Measurements from ENCODE around the gene COL15A1. TPM values are rescaled to one million over a fixed set of nuclear protein-coding genes. Genes with fewer than 3 reads are reported as not detected.

Gene COL15A1
- total RNA-seq, 4 donors from 2014 or later: 25.8 to 55.3 (median 36.0) TPM

DNA sequence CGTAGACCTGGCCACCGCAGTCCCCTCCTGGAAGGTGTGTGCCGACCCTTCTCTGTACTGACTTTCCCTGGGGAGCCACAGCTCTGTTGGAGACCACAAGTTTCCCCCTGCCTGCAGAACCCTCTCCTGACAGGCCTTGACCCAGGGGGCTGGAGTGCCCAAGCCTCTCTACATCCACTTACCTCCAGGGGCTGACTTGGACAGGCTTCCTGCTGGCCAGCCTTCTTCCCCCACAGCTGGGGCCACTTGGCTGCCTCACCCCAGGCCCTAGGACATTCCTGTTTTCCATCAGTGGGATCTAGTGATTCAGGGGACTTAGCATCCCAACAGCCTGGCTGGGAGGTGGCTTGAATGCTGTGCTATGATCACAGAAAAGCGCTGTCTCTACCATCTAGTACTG is 23.6 kb downstream of the COL15A1 start:
- Histone ChIP-seq H3K9me3 (no peaks in the 10 kb centered on the region), H3K4me1 (peaks cover 0 to 82% (median 18%) of the 10 kb centered on the region in 4 donors), H3K27ac (peak overlapping the region in 1 of 4 donors; percentile 43), H3K4me3 (no peak overlapping the region), H3K27me3 (no peaks in the 10 kb centered on the region), H3K36me3 (no peaks in the 10 kb centered on the region)
- TF ChIP-seq, protein P1, sequence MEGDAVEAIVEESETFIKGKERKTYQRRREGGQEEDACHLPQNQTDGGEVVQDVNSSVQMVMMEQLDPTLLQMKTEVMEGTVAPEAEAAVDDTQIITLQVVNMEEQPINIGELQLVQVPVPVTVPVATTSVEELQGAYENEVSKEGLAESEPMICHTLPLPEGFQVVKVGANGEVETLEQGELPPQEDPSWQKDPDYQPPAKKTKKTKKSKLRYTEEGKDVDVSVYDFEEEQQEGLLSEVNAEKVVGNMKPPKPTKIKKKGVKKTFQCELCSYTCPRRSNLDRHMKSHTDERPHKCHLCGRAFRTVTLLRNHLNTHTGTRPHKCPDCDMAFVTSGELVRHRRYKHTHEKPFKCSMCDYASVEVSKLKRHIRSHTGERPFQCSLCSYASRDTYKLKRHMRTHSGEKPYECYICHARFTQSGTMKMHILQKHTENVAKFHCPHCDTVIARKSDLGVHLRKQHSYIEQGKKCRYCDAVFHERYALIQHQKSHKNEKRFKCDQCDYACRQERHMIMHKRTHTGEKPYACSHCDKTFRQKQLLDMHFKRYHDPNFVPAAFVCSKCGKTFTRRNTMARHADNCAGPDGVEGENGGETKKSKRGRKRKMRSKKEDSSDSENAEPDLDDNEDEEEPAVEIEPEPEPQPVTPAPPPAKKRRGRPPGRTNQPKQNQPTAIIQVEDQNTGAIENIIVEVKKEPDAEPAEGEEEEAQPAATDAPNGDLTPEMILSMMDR (IDR thresholded peaks at IDR 0.05): no peak
- TF ChIP-seq POLR2A (IDR thresholded peaks at IDR 0.05): no peak
- no peak for TF ChIP-seq EP300 (IDR thresholded peaks at IDR 0.05)
- 90 to 94% methylated on average over 4 of the region's 4 CpGs for WGBS, 2 donors
- no peak for DNase-seq (ENCODE audit: low spot score in 2 of 2)

DNA sequence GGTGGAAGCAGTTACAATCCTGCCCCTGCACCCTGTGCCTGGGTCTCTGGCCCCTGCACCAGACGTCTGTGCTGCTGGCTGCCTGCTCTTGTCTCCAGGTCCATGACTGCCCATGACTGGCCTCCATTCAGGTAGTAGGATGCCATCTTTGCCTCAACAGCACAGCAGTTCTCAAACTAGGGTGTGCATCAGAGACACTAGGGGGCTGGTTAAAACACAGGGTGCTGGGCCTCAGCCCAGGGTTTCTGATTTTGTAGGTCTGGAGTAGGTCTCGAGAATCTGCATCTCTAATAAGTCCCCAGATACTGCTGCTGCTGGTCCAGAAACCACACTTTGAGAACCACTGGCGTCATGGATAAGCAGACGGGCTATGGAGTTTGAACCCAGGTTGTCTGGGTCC is 24.0 kb downstream of the COL15A1 start:
- Histone ChIP-seq H3K27me3 (no peaks in the 10 kb centered on the region), H3K9me3 (no peaks in the 10 kb centered on the region), H3K4me3 (no peak overlapping the region), H3K27ac (peak overlapping the region in 1 of 4 donors; percentile 43), H3K36me3 (no peaks in the 10 kb centered on the region), H3K4me1 (peaks cover 0 to 82% (median 20%) of the 10 kb centered on the region in 4 donors)
- no peak for TF ChIP-seq POLR2A (IDR thresholded peaks at IDR 0.05)
- 84 to 94% methylated on average over 4 of the region's 4 CpGs for WGBS, 2 donors
- no peak for DNase-seq (ENCODE audit: low spot score in 2 of 2)

DNA sequence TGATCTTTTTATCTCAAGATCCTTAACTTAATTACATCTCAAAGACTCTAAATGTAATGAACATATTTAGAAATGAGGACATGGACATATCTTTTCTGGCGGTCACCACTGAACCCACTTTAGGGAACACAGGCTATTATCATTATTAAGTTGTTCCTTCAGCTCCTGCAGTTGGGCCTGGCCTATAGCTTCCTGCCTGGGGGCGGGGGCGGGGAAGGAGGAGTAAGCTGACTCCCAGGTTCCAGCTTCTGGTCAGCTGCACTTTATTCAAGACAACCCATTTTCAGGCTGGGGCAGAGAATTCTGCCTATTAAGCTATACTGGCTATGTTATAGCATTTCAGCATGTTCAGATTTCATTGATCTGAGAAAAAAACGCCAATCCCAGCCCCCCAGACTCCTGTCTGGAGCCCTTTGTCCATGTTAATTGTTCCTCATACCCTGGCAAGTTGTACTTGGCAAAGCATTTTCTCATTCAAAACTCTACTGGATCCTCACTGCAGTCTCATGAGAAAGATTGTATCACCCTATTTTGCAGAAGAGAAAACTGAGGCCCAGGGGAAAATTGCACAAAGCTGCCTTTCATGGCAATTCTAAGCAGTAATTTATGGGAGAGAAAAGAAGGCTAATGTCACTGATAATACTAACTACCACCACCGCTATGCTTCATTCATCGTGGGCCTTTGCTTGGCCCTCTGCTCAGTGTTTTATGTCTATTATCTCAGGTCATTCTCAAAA is 25.1 kb downstream of the COL15A1 start:
- no peak overlapping the region for H3K4me3 ChIP-seq
- no peak for DNase-seq (ENCODE audit: low spot score in 2 of 2)
- TF ChIP-seq EP300 (IDR thresholded peaks at IDR 0.05) (no peak), POLR2A (IDR thresholded peaks at IDR 0.05) (no peak)
- TF ChIP-seq, protein P1 (IDR thresholded peaks at IDR 0.05): no peak
- peak overlapping the region in 1 of 4 donors; percentile 92 for H3K27ac ChIP-seq
- WGBS, 2 donors: 71 to 84% methylated on average over 6 of the region's 6 CpGs
- H3K9me3 ChIP-seq: no peaks in the 10 kb centered on the region
- no peaks in the 10 kb centered on the region for H3K36me3 ChIP-seq
- no peaks in the 10 kb centered on the region for H3K27me3 ChIP-seq
- H3K4me1 ChIP-seq: peaks cover 0 to 82% (median 31%) of the 10 kb centered on the region in 4 donors

DNA sequence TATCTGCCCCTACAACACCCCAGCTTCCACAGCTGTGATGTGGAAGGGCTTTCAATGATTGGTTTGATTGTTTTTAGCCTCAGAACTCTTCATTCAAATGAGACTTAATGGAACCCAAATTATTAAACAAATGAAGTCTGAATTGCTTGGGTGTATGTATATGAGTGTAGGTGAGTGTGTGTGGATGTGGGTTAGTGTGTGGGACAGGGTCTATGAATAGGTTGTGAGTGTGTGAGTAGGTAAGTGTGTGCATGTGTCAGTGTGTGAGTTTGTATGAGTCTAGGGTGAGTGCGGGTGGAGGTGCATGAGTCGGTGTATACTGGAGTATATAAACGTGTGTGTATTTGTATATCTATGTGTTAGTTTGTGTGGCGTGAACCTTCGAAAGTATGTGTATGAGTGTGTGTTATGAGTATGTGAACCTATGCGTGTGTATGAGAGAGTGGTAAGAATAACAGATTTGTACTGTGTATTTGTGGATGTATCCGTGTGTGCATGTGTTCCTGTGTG is 26.9 kb downstream of the COL15A1 start:
- Histone ChIP-seq H3K4me1 (peaks cover 0 to 82% (median 36%) of the 10 kb centered on the region in 4 donors), H3K9me3 (no peaks in the 10 kb centered on the region), H3K27ac (peak overlapping the region; percentile 79 to 93 (median 88)), H3K36me3 (no peaks in the 10 kb centered on the region), H3K4me3 (no peak overlapping the region), H3K27me3 (no peaks in the 10 kb centered on the region)
- DNase-seq (ENCODE audit: low spot score in 2 of 2): no peak
- TF ChIP-seq, protein P1 (IDR thresholded peaks at IDR 0.05): no peak
- no peak for TF ChIP-seq POLR2A (IDR thresholded peaks at IDR 0.05)
- TF ChIP-seq EP300 (IDR thresholded peaks at IDR 0.05): no peak
- WGBS, 2 donors: 74 to 83% methylated on average over 7 of the region's 7 CpGs

DNA sequence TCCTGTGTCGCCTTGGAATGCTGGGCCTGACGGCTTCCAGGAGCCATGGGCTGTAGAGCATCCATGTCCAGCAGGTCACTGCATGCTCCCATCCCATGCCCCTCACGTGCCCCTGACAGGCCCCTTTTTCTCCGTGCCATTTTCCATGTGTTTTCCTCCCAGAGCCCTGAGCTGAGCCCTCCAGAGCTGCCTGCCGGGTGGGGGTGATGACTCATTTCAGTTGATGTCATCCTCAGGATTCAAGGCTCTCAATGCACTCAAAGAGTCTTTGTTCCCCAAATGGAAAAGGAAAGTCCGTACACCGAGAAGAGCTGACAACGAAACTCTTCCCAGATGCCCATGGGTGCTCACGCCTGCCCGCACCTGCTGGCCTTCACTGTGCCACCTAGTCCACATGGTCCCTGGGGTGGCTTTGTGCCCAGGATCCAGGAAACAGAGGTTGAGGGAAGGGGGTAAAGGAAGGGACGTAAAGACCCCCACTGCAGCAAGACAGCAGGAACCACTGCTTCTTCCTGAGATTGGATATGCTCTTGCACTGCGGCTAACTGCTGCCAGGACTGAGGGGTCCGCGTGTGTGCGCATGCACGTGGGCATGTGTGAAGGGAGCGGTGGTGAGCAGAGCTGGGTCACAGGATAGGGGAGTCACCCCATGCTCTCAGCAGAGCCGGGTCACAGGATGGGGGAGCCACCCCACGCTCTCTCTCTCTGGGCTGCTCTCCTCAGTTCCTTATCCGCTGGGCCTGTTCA is 27.6 kb downstream of the COL15A1 start:
- TF ChIP-seq POLR2A (IDR thresholded peaks at IDR 0.05) (peak; percentile 9 to 63), EP300 (IDR thresholded peaks at IDR 0.05) (peak in 1 of 2 donors; percentile 85)
- TF ChIP-seq, protein P1 (IDR thresholded peaks at IDR 0.05): no peak
- Histone ChIP-seq H3K27ac (peak overlapping the region; percentile 79 to 93 (median 88)), H3K27me3 (no peaks in the 10 kb centered on the region), H3K9me3 (no peaks in the 10 kb centered on the region), H3K36me3 (no peaks in the 10 kb centered on the region), H3K4me3 (peak overlapping the region in 3 of 4 donors; percentile 2 to 19 (median 15)), H3K4me1 (peaks cover 0 to 80% (median 36%) of the 10 kb centered on the region in 4 donors)
- DNase-seq (ENCODE audit: low spot score in 2 of 2): peak in 1 of 2 donors; percentile 36
- WGBS, 2 donors: 31 to 52% methylated on average over 20 of the region's 20 CpGs

Data from tibial nerve (tissue), 4 donors.